AG04450 (cell line): Measurements from ENCODE around the gene SMIM36. TPM values are rescaled to one million over a fixed set of nuclear protein-coding genes. Genes with fewer than 3 reads are reported as not detected.

Experiments
- CTCF ChIA-PET: fragments of 300-600, 350-600 bp; formaldehyde crosslinking; extraction: SDS; loops from one replicate; lab custom pipeline; 2022; ENCODE audit warnings: antibody characterized with exemption, inconsistent platforms; lab: Charles Lee
- POLR2A ChIA-PET: fragments of 350-600 bp; formaldehyde crosslinking; extraction: SDS; loops from one replicate; lab custom pipeline; 2021; ENCODE audit warnings: antibody characterized with exemption, inconsistent platforms; lab: Yijun Ruan, JAX
- DNase-seq: peaks from one replicate; pipeline ENCODE4 v3.0.0-alpha.2; 2011; ENCODE audit warnings: low read depth, low spot score
- H3K27ac ChIP-seq: one replicate; pipeline ENCODE4 v1.5.1; 2012; ENCODE audit warnings: low read depth, low read length, control low read depth
- H3K27me3 ChIP-seq: one replicate; pipeline ENCODE4 v1.6.0; 2012; ENCODE audit warnings: low read length; ENCODE audit not compliant: control insufficient read depth, insufficient read depth
- H3K4me3 ChIP-seq: 2 replicates; pipeline ENCODE4 v1.5.1; 2011; ENCODE audit warnings: mild to moderate bottlenecking, low read depth, low read length, control low read depth
- H3K9me3 ChIP-seq: 2 replicates; pipeline ENCODE4 v1.5.1; 2012; ENCODE audit warnings: low read length; ENCODE audit not compliant: control insufficient read depth, insufficient read depth
- CTCF ChIP-seq: IDR thresholded peaks from 2 replicates; pipeline ENCODE4 v1.5.1; 2011; ENCODE audit warnings: low read depth, low read length, control low read depth, inconsistent platforms
- polyA plus RNA-seq: library from polyadenylated mRNA; depleted of rRNA; stranded (reverse); fragments of >200 nt; gene quantifications from 2 replicates; pipeline ENCODE4 v1.2.3, GENCODE V29; 2011

The SMIM36 gene
- polyA plus RNA-seq, 1 experiment, result not detected

DNA sequence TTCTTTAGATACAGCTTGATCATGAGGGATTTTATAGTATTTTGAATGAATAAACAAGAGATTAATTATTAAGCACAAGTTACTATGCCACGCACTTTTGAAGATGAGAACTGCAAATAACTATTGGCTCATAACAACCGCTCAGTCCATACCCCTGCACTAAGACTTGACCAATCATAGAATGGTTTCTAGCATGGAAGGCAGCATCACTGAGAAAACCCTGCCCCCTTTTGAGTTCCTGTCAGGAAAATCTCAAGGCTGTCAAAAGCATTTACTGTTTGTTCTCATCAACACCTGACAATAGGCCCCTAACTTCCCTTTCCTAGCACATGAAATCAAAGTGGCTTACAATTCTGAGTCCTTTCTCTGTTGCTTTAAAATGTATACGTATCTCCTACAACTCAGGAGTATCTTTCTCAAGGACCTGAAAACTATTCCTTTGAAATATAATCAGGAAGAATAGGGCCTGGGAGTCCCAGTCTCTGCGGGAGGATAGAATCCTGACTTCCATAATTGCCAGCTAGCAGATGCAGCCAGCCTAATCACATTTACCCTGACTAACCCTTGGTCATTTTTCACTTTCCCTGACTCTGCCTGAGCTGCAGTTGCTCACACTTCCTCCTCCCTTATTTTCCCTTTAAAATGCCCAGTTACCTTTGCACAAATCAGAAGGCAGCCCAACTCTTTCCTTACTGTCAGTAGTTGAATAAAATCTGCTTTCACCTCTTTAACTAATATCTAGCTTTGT is 80.5 kb downstream of the SMIM36 start:
- H3K27me3 ChIP-seq, result no peaks in the 10 kb centered on the region
- POLR2A ChIA-PET, result no interaction called here
- no peak overlapping the region for H3K4me3 ChIP-seq
- CTCF ChIA-PET, result interaction anchor here (0.7 kb wide), 1 partner anchor 269 kb away, joined by 3 read pairs; no protein-coding TSS in a partner anchor
- no peak for TF ChIP-seq CTCF
- H3K9me3 ChIP-seq, result no peaks in the 10 kb centered on the region
- no peak overlapping the region for H3K27ac ChIP-seq
- no peak for DNase-seq

- no peak for TF ChIP-seq CTCF
- ChIA-PET CTCF (interaction anchor here (0.6 to 1.3 kb wide), 2 partner anchors 14 to 87 kb away, joined by 4 to 6 read pairs; no protein-coding TSS in a partner anchor), POLR2A (no interaction called here)
- DNase-seq, result no peak
- H3K27me3 ChIP-seq, result no peaks in the 10 kb centered on the region
- H3K27ac ChIP-seq, result no peak overlapping the region
- H3K4me3 ChIP-seq, result no peak overlapping the region
- no peaks in the 10 kb centered on the region for H3K9me3 ChIP-seq
Measured at GRCh38 chr17:55427587-55427882, 83.7 kb downstream of the SMIM36 start.

GRCh38 chr17:55426851-55427586 is 84.2 kb downstream of the SMIM36 start:
- H3K27ac ChIP-seq, result no peak overlapping the region
- H3K27me3 ChIP-seq, result no peaks in the 10 kb centered on the region
- ChIA-PET POLR2A (no interaction called here), CTCF (interaction anchor here (1.3 kb wide), 1 partner anchor 87 kb away, joined by 4 read pairs; no protein-coding TSS in a partner anchor)
- H3K4me3 ChIP-seq, result no peak overlapping the region
- no peak for TF ChIP-seq CTCF
- DNase-seq, result no peak
- no peaks in the 10 kb centered on the region for H3K9me3 ChIP-seq

GRCh38 chr17:55424893-55425540 is 86.2 kb downstream of the SMIM36 start:
- POLR2A ChIA-PET, result no interaction called here

More at GRCh38 chr17:55424893-55425540, 86.2 kb downstream of the SMIM36 start:
- TF ChIP-seq CTCF, result no peak
- DNase-seq, result no peak
- CTCF ChIA-PET, result interaction anchor here (1.2 kb wide), 1 partner anchor 89 kb away, joined by 4 read pairs; no protein-coding TSS in a partner anchor
- Histone ChIP-seq H3K4me3 (no peak overlapping the region), H3K9me3 (peaks cover 3% of the 10 kb centered on the region; the same call in 1 of the 2 replicates), H3K27ac (no peak overlapping the region), H3K27me3 (no peaks in the 10 kb centered on the region)
